Lower leg skin (tissue), 3 donors: ENCODE measurements around the gene ARL8B.

Experiments used
- POLR2A ChIP-seq, 2 donors: fragments of 450-650 bp; IDR thresholded peaks; one replicate each; pipeline ENCODE4 v1.6.1; 2016 to 2017; ENCODE audit warnings: antibody characterized with exemption in 2 of 2, mild to moderate bottlenecking in 1 of 2, moderate library complexity in 1 of 2
- TF ChIP-seq, protein P1 (sequence below), 3 donors: fragments of 450-650 bp; IDR thresholded peaks; one replicate each; pipeline ENCODE4 v1.5.1; 2016; ENCODE audit warnings: antibody characterized with exemption in 3 of 3, mild to moderate bottlenecking in 3 of 3, moderate library complexity in 2 of 3

DNA sequence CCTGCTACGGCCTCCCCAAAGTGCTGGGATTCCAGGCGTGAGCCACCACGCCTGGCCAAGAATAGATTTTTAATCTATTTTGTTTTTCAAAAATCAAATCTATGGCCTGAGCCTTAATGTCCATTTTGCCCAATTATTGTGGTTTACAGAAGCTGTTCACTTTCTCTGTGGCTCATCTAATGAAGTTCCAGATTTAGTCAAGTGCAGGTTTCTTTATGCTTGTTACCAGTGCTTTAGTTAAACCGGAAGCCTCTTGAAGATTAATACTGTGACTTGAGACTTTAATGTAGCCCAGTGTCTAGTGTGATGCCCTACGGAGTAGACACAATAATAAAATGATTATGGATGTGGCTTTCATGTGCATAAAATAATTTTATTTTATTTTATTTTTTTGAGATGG, 48.9 kb downstream of the ARL8B start:
- TF ChIP-seq, protein P1, sequence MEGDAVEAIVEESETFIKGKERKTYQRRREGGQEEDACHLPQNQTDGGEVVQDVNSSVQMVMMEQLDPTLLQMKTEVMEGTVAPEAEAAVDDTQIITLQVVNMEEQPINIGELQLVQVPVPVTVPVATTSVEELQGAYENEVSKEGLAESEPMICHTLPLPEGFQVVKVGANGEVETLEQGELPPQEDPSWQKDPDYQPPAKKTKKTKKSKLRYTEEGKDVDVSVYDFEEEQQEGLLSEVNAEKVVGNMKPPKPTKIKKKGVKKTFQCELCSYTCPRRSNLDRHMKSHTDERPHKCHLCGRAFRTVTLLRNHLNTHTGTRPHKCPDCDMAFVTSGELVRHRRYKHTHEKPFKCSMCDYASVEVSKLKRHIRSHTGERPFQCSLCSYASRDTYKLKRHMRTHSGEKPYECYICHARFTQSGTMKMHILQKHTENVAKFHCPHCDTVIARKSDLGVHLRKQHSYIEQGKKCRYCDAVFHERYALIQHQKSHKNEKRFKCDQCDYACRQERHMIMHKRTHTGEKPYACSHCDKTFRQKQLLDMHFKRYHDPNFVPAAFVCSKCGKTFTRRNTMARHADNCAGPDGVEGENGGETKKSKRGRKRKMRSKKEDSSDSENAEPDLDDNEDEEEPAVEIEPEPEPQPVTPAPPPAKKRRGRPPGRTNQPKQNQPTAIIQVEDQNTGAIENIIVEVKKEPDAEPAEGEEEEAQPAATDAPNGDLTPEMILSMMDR (IDR thresholded peaks at IDR 0.05): no peak
- no peak for TF ChIP-seq POLR2A (IDR thresholded peaks at IDR 0.05)
